HG02870 (cell line): ENCODE data around the gene SETD6.
"Not testable (repeated sequence)": the region's sequence is repeated elsewhere in the genome, so short reads cannot be mapped to it uniquely, and the experiment has no call there.

Experiments used
- ATAC-seq: cut with Tn5 transposase; IDR thresholded peaks from one replicate; pipeline ENCODE4 v1.9.1; 2021; ENCODE audit warnings: mild to moderate bottlenecking, moderate library complexity; ENCODE audit not compliant: unreplicated experiment

SETD6 gene

GRCh38 chr16:58537124-58537906 lies 22.0 kb downstream of the SETD6 start:
- ATAC-seq, result peak; percentile 38

GRCh38 chr16:58541711-58542110 lies 26.4 kb downstream of the SETD6 start:
- ATAC-seq, result no peak

- no peak for ATAC-seq
These were observed 27.0 kb downstream of the SETD6 start for GRCh38 chr16:58542291-58542690.

- no peak for ATAC-seq
These were observed 28.4 kb downstream of the SETD6 start for GRCh38 chr16:58543685-58544084.

GRCh38 chr16:58548378-58548777 lies 33.1 kb downstream of the SETD6 start:
- no peak for ATAC-seq

GRCh38 chr16:58551496-58551895 lies 36.2 kb downstream of the SETD6 start:
- ATAC-seq, result no peak

GRCh38 chr16:58556678-58557077 lies 41.4 kb downstream of the SETD6 start:
- ATAC-seq, result no peak

GRCh38 chr16:58563235-58563634 lies 47.9 kb downstream of the SETD6 start:
- ATAC-seq, result no peak

- no peak for ATAC-seq
These were observed 48.5 kb downstream of the SETD6 start for GRCh38 chr16:58563775-58564174.

- ATAC-seq, result not testable (repeated sequence)
These were observed 50.4 kb downstream of the SETD6 start for GRCh38 chr16:58565697-58566096.
